Loucy (cell line): ENCODE measurements around the gene GPT2.

Experiments
- CTCF ChIP-seq: fragments of 200-600 bp; sonication (generic); conservative IDR thresholded peaks from 2 replicates; pipeline ENCODE4 v1.5.1; 2014; ENCODE audit warnings: mild to moderate bottlenecking, antibody characterized with exemption, low read length
- EZH2phosphoT487 ChIP-seq: fragments of 200-600 bp; IDR thresholded peaks from 2 replicates; pipeline ENCODE4 v1.6.1; 2018; ENCODE audit warnings: antibody characterized with exemption, mild to moderate bottlenecking, moderate library complexity, borderline replicate concordance

- TF ChIP-seq EZH2phosphoT487 = no peak
- TF ChIP-seq CTCF = no peak
Measured at GRCh38 chr16:46948548-46949166, 64.5 kb downstream of the GPT2 start.
